Astrocyte (in vitro differentiated cells and primary cell): ENCODE data around the gene ADM5. TPM values are rescaled to one million over a fixed set of nuclear protein-coding genes. Genes with fewer than 3 reads are reported as not detected.

ENCODE experiments used
- DNase-seq: peaks from one replicate; pipeline ENCODE4 v3.0.0-alpha.2; 2010; ENCODE audit warnings: low read depth
- FAIRE-seq: peaks from 2 replicates; lab custom pipeline; 2011; peaks lifted over from hg19 to GRCh38; lab: Jason Lieb, UNC
- H2AFZ ChIP-seq: 2 replicates; pipeline ENCODE4 v1.6.0; 2012; ENCODE audit warnings: low read depth, low read length, inconsistent platforms
- H3K27ac ChIP-seq: 2 replicates; pipeline ENCODE4 v1.5.1; 2011; ENCODE audit warnings: low read depth, low read length, inconsistent platforms
- H3K27me3 ChIP-seq: 2 replicates; pipeline ENCODE4 v1.6.0; 2011; ENCODE audit warnings: low read length, inconsistent platforms; ENCODE audit not compliant: insufficient read depth
- H3K36me3 ChIP-seq: 2 replicates; pipeline ENCODE4 v1.5.1; 2011; ENCODE audit warnings: low read length, inconsistent platforms; ENCODE audit not compliant: insufficient read depth
- H3K4me1 ChIP-seq: 2 replicates; pipeline ENCODE4 v1.5.1; 2011; ENCODE audit warnings: low read length, inconsistent platforms; ENCODE audit not compliant: insufficient read depth
- H3K4me2 ChIP-seq: 2 replicates; pipeline ENCODE4 v1.6.0; 2012; ENCODE audit warnings: low read length, inconsistent platforms
- H3K4me3 ChIP-seq: 2 replicates; pipeline ENCODE4 v1.5.1; 2011; ENCODE audit warnings: low read depth, mild to moderate bottlenecking, low read length, inconsistent platforms; ENCODE audit not compliant: insufficient read depth
- H3K79me2 ChIP-seq: 2 replicates; pipeline ENCODE4 v1.6.0; 2012; ENCODE audit warnings: mild to moderate bottlenecking, low read length, inconsistent platforms; ENCODE audit not compliant: insufficient read depth
- H3K9ac ChIP-seq: 2 replicates; pipeline ENCODE4 v1.6.0; 2012; ENCODE audit warnings: mild to moderate bottlenecking, low read length, inconsistent platforms
- H3K9me3 ChIP-seq: 2 replicates; pipeline ENCODE4 v1.5.1; 2012; ENCODE audit warnings: low read depth, mild to moderate bottlenecking, low read length, inconsistent platforms; ENCODE audit not compliant: insufficient read depth
- H4K20me1 ChIP-seq: 2 replicates; pipeline ENCODE4 v1.6.0; 2012; ENCODE audit warnings: low read length, inconsistent platforms; ENCODE audit not compliant: insufficient read depth
- H3K27ac Mint-ChIP-seq: one replicate; pipeline ENCODE4 v1.8.0; 2021; ENCODE audit warnings: mild to moderate bottlenecking, mixed read lengths; ENCODE audit not compliant: unreplicated experiment
- H3K27me3 Mint-ChIP-seq: one replicate; pipeline ENCODE4 v1.8.0; 2021; ENCODE audit warnings: low read depth, mixed read lengths; ENCODE audit not compliant: unreplicated experiment
- H3K36me3 Mint-ChIP-seq: one replicate; pipeline ENCODE4 v1.8.0; 2021; ENCODE audit warnings: low read depth, mixed read lengths; ENCODE audit not compliant: unreplicated experiment
- H3K4me1 Mint-ChIP-seq: one replicate; pipeline ENCODE4 v1.8.0; 2021; ENCODE audit warnings: low read depth, mixed read lengths; ENCODE audit not compliant: unreplicated experiment
- H3K4me3 Mint-ChIP-seq: one replicate; pipeline ENCODE4 v1.8.0; 2021; ENCODE audit warnings: mild to moderate bottlenecking, moderate library complexity, mixed read lengths; ENCODE audit not compliant: unreplicated experiment
- H3K9me3 Mint-ChIP-seq: one replicate; pipeline ENCODE4 v1.8.0; 2021; ENCODE audit warnings: mild to moderate bottlenecking, mixed read lengths; ENCODE audit not compliant: unreplicated experiment
- EZH2 ChIP-seq: IDR thresholded peaks from 2 replicates; pipeline ENCODE4 v1.6.1; 2012; ENCODE audit warnings: mild to moderate bottlenecking, low read length, inconsistent platforms; ENCODE audit not compliant: insufficient read depth
- total RNA-seq: library from RNA; stranded (reverse); gene quantifications from 2 replicates; pipeline ENCODE4 v1.2.1, GENCODE V29; 2021
- TF ChIP-seq, protein P1 (sequence below): IDR thresholded peaks from 2 replicates; pipeline ENCODE4 v1.5.1; 2011; ENCODE audit warnings: low read depth, mild to moderate bottlenecking, inconsistent platforms, low read length, moderate library complexity; ENCODE audit not compliant: insufficient read depth

Gene ADM5
- total RNA-seq, 1 donor from 2014 or later = 1.6 TPM

DNA sequence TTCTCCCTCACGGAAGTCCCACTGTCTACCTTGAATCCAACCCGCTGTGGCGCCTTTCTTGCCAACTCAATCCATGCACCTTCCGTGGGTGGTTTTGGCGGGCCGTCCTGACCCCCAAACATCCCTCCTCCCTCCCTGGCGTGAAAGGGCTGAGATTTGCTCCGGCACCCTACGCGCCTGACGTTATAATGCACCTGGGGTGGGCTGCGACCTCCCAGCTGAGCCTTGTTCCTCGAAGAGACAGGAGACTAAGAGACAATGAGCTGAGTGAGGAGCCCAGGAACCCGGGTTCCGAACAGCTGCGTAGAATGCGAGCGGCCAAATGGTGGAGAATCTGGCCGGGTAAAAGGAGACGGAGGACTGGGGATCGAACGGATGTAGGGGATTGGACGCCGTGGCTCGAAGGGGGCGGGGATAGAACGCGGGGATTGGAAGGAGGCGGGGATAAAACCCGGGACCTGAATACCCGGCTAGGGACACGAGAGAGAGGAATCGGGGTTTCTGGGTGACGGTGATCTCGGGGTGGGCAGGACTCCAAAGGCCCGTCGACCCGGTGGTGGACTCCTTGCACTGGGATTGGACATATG lies 1.4 kb downstream of the ADM5 start, which contains the start of gene CPT1C:
CPT1C (plus strand) TSS at position 461 of the 587 bp plus-strand sequence. CDS start 1,137 bp downstream, outside the sequence.
- FAIRE-seq (no peak), DNase-seq (peak; percentile 60)
- peak within 1 kb of the TSS; percentile 50 for H3K9ac ChIP-seq
- peaks cover 19% of the 10 kb centered on the region for H4K20me1 ChIP-seq
- H3K4me3 ChIP-seq = peak within 1 kb of the TSS; percentile 57
- H2AFZ ChIP-seq = peak within 1 kb of the TSS; percentile 54
- Mint-ChIP-seq H3K4me3 (peak within 1 kb of the TSS; percentile 90), H3K36me3 (peaks cover 7% of the 10 kb centered on the region), H3K27me3 (no peaks in the 10 kb centered on the region), H3K27ac (peak within 1 kb of the TSS; percentile 78), H3K4me1 (peaks cover 12% of the 10 kb centered on the region), H3K9me3 (no peaks in the 10 kb centered on the region)
- H3K27ac ChIP-seq = no peak within 1 kb of the TSS
- H3K4me2 ChIP-seq = peak within 1 kb of the TSS; percentile 91
- H3K79me2 ChIP-seq = no peaks in the 10 kb centered on the region
- no peaks in the 10 kb centered on the region for H3K27me3 ChIP-seq
- TF ChIP-seq, protein P1, sequence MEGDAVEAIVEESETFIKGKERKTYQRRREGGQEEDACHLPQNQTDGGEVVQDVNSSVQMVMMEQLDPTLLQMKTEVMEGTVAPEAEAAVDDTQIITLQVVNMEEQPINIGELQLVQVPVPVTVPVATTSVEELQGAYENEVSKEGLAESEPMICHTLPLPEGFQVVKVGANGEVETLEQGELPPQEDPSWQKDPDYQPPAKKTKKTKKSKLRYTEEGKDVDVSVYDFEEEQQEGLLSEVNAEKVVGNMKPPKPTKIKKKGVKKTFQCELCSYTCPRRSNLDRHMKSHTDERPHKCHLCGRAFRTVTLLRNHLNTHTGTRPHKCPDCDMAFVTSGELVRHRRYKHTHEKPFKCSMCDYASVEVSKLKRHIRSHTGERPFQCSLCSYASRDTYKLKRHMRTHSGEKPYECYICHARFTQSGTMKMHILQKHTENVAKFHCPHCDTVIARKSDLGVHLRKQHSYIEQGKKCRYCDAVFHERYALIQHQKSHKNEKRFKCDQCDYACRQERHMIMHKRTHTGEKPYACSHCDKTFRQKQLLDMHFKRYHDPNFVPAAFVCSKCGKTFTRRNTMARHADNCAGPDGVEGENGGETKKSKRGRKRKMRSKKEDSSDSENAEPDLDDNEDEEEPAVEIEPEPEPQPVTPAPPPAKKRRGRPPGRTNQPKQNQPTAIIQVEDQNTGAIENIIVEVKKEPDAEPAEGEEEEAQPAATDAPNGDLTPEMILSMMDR = no peak
- no peak for TF ChIP-seq EZH2
- H3K36me3 ChIP-seq = peaks cover 3% of the 10 kb centered on the region
- peaks cover 15% of the 10 kb centered on the region for H3K4me1 ChIP-seq
- H3K9me3 ChIP-seq = no peaks in the 10 kb centered on the region

DNA sequence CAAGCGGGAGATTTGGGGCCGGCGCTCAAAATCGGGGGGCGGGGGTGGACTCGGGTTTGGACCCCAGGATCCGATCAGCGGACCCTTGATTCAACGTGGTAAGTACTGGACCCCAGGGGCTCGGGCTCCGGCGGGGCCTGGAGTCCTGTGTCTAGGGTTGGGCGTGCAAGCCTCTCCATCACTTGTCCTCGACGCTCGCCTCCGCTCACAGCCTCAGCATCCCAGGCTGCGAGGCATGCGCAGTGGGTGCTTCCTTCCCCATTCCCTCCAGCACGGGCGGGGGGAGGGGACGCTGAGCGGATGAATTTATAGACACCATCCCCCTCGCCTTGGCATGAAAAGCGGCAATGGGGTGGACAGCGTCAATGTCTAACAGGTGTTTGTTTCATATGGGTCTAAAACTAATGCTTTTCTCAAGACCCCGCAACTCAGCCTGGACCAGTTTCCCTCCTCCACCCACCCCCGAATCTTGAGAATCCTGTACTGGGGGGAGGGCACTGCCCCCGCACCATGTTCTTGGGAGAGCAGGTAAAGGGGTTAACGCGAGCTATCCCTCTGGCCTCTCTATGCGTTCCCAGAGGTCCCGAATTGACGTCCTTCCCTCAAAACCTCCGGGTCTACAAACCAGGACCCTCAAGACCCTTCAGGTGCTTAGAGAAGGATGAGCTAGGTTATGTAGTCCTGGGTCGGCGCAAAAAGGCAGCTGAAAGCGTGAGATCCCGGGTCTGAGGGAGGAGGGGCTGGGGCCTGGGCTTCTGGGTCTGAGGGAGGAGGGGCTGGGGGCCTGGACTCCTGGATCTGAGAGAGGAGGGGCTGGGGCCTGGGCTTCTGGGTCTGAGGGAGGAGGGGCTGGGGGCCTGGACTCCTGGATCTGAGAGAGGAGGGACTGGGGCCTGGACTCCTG lies 2.1 kb downstream of the ADM5 start:
- Histone ChIP-seq H3K79me2 (no peaks in the 10 kb centered on the region), H2AFZ (peak overlapping the region; percentile 54), H3K4me1 (peaks cover 15% of the 10 kb centered on the region), H3K9ac (peak overlapping the region; percentile 50), H3K36me3 (peaks cover 3% of the 10 kb centered on the region), H4K20me1 (peaks cover 14% of the 10 kb centered on the region), H3K27me3 (no peaks in the 10 kb centered on the region), H3K9me3 (no peaks in the 10 kb centered on the region), H3K27ac (no peak overlapping the region), H3K4me2 (peak overlapping the region; percentile 91), H3K4me3 (peak overlapping the region; percentile 57)
- DNase-seq (peak; percentile 49), FAIRE-seq (no peak)
- H3K27me3 Mint-ChIP-seq = no peaks in the 10 kb centered on the region
- H3K4me3 Mint-ChIP-seq = peak overlapping the region; percentile 90
- H3K27ac Mint-ChIP-seq = peak overlapping the region; percentile 69
- peaks cover 12% of the 10 kb centered on the region for H3K4me1 Mint-ChIP-seq
- peaks cover 7% of the 10 kb centered on the region for H3K36me3 Mint-ChIP-seq
- H3K9me3 Mint-ChIP-seq = no peaks in the 10 kb centered on the region
- no peak for TF ChIP-seq EZH2
- TF ChIP-seq, protein P1 = no peak
